PC-9 (cell line): ENCODE results near the gene ACY1. TPM values are rescaled to one million over a fixed set of nuclear protein-coding genes. Genes with fewer than 3 reads are reported as not detected.

Source experiments
- BruUV-seq: library from RNA; stranded (reverse); fragments of 400-500 nt; replicated peaks from 2 replicates; lab custom pipeline; 2021; lab: Mats Ljungman, UMichigan
- CTCF ChIA-PET: fragments of 300-600 bp; sonication (Branson Sonifier 250); formaldehyde crosslinking; loops from one replicate; lab custom pipeline; 2022; ENCODE audit warnings: antibody characterized with exemption; lab: Charles Lee
- POLR2A ChIA-PET: fragments of 300-600 bp; sonication (Branson Sonifier 250); formaldehyde crosslinking; loops from one replicate; lab custom pipeline; 2022; ENCODE audit warnings: antibody characterized with exemption; ENCODE audit not compliant: unreplicated experiment; lab: Charles Lee
- DNase-seq, 2 experiments: peaks; one replicate each; pipeline versions ENCODE4 v3.0.0 to v3.0.0-alpha.2; 2015 to 2022; ENCODE audit warnings: mixed read lengths in 1 of 2
- H2AFZ ChIP-seq: fragments of 200-600 bp; sonication (generic); 2 replicates; pipeline ENCODE4 v1.8.1; 2017; ENCODE audit warnings: antibody characterized with exemption
- H3F3A ChIP-seq: fragments of 200-600 bp; sonication (generic); 2 replicates; pipeline ENCODE4 v1.8.1; 2017; ENCODE audit warnings: antibody characterized with exemption, mild to moderate bottlenecking, low read depth; ENCODE audit not compliant: insufficient read depth
- H3K27ac ChIP-seq: fragments of 200-600 bp; sonication (generic); 2 replicates; pipeline ENCODE4 v1.6.1; 2016; ENCODE audit warnings: mixed run types
- H3K27me3 ChIP-seq: fragments of 200-600 bp; sonication (generic); 2 replicates; pipeline ENCODE4 v1.6.1; 2016; ENCODE audit warnings: low read depth, mixed run types; ENCODE audit not compliant: insufficient read depth
- H3K36me3 ChIP-seq: fragments of 200-600 bp; sonication (generic); 2 replicates; pipeline ENCODE4 v1.6.1; 2016; ENCODE audit warnings: low read depth, mixed run types
- H3K4me1 ChIP-seq: fragments of 200-600 bp; sonication (generic); replicated peaks from 2 replicates; pipeline ENCODE4 v1.6.1; 2016; ENCODE audit warnings: mixed run types; ENCODE audit not compliant: insufficient read depth
- H3K4me2 ChIP-seq: fragments of 200-600 bp; sonication (generic); 2 replicates; pipeline ENCODE4 v1.6.1; 2017; ENCODE audit warnings: mixed run types
- H3K4me3 ChIP-seq: fragments of 200-600 bp; sonication (generic); 2 replicates; pipeline ENCODE4 v1.6.1; 2016; ENCODE audit warnings: mixed run types
- H3K79me2 ChIP-seq: fragments of 200-600 bp; sonication (generic); 2 replicates; pipeline ENCODE4 v1.6.1; 2017; ENCODE audit warnings: low read depth, mixed run types
- H3K9me2 ChIP-seq: fragments of 200-600 bp; sonication (generic); 2 replicates; pipeline ENCODE4 v1.8.1; 2017; ENCODE audit warnings: mild to moderate bottlenecking; ENCODE audit not compliant: insufficient read depth
- H3K9me3 ChIP-seq: fragments of 200-600 bp; sonication (generic); 2 replicates; pipeline ENCODE4 v1.8.1; 2016; ENCODE audit warnings: low read depth; ENCODE audit not compliant: insufficient read depth
- H4K20me1 ChIP-seq: fragments of 200-600 bp; sonication (generic); 2 replicates; pipeline ENCODE4 v1.8.1; 2017; ENCODE audit not compliant: insufficient read depth
- EZH2 ChIP-seq: fragments of 200-600 bp; sonication (generic); IDR thresholded peaks from 2 replicates; pipeline ENCODE4 v1.8.0; 2017; ENCODE audit warnings: antibody characterized with exemption, low read depth
- intact Hi-C: fragments of 100-400 bp; cut with micrococcal nuclease; formaldehyde crosslinking; loops from one replicate; pipeline ENCODE4 v1.10.0; 2022; ENCODE audit not compliant: unreplicated experiment
- total RNA-seq: library from RNA; stranded (reverse); gene quantifications from 2 replicates; pipeline ENCODE4 v1.2.3, GENCODE V29; 2021
- TF ChIP-seq, protein P1 (sequence below): fragments of 200-600 bp; sonication (generic); conservative IDR thresholded peaks from 2 replicates; pipeline ENCODE4 v1.6.1; 2017; ENCODE audit warnings: mixed run types, antibody characterized with exemption, mild to moderate bottlenecking, moderate library complexity

Gene ACY1
- total RNA-seq, 1 experiment from 2014 or later: 52.2 TPM

DNA sequence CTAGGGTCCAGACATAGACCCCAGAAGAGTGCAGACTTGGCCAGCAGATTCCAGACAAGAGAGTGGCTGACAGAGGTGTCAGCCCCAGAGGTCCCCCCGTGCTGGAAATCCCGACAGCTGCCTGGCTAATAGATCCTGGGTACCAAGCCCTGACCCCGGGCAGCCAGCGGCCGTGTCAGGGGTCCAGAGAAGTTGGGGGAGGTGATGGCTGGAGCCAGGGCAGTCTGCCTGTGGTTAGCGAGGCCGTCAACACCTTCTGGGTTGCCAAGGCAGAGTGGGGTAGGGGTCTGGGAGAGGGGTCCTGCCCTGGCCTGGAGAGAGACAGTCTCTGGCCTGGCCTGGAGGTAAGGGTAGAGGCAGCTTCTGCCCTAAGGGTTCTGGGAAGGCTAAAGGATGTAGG is 37.5 kb downstream of the ACY1 start:
- Histone ChIP-seq H3K9me2 (no peaks in the 10 kb centered on the region), H4K20me1 (no peaks in the 10 kb centered on the region), H3K27me3 (no peaks in the 10 kb centered on the region), H2AFZ (no peak overlapping the region), H3K9me3 (no peaks in the 10 kb centered on the region), H3K4me1 (no peaks in the 10 kb centered on the region), H3K36me3 (no peaks in the 10 kb centered on the region), H3K4me2 (no peak overlapping the region), H3F3A (no peaks in the 10 kb centered on the region), H3K27ac (no peak overlapping the region), H3K4me3 (no peak overlapping the region), H3K79me2 (no peaks in the 10 kb centered on the region)
- POLR2A ChIA-PET: no interaction called here
- intact Hi-C loops: no loop called here
- CTCF ChIA-PET: interaction anchor here (0.5 kb wide), 1 partner anchor 586 kb away, joined by 5 read pairs; no protein-coding TSS in a partner anchor
- no peak for DNase-seq
- TF ChIP-seq, protein P1, sequence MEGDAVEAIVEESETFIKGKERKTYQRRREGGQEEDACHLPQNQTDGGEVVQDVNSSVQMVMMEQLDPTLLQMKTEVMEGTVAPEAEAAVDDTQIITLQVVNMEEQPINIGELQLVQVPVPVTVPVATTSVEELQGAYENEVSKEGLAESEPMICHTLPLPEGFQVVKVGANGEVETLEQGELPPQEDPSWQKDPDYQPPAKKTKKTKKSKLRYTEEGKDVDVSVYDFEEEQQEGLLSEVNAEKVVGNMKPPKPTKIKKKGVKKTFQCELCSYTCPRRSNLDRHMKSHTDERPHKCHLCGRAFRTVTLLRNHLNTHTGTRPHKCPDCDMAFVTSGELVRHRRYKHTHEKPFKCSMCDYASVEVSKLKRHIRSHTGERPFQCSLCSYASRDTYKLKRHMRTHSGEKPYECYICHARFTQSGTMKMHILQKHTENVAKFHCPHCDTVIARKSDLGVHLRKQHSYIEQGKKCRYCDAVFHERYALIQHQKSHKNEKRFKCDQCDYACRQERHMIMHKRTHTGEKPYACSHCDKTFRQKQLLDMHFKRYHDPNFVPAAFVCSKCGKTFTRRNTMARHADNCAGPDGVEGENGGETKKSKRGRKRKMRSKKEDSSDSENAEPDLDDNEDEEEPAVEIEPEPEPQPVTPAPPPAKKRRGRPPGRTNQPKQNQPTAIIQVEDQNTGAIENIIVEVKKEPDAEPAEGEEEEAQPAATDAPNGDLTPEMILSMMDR: no peak
- TF ChIP-seq EZH2: no peak
- no TSS peak for BruUV-seq

DNA sequence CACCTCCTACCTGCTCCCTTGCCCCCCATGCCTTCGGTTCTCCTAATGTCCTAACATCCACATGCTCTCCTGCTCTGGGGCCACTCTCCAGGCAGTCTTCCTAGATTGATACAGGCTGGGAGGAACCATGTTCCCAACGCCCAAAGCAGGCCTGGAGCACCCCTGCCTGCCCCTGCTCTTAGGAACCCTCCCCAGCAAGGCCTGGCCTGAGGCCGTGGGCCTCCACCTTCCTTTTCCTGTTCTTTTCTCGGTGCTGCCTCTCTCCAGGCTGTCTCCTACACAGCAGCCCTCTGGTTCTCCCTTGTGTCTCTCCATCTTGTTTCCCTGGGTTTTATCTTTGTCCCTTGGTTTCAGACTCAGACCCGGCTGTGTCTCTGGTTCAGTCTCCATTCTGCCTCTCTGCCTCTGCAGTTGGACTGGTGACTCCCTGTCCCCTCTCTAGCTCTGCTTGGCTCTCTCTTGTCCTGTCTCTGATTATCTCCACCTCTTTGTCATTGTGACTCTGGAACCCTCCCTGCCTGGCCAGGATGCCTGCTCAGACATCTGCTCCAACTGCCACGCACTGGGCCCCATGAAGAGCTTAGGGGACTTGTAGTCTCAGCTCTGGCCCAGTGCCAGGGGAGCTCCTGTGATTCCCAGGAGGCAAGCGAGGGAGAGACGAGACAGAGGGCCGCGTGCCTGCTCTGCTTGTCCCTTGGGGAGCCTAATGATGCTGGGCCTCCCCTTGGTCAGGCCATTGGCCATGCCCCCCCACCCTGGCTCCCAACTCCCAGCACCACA is 38.3 kb downstream of the ACY1 start:
- TF ChIP-seq, protein P1: no peak
- no peak for TF ChIP-seq EZH2
- Histone ChIP-seq H3K36me3 (no peaks in the 10 kb centered on the region), H3K4me3 (no peak overlapping the region), H3K27me3 (no peaks in the 10 kb centered on the region), H3K4me2 (no peak overlapping the region), H2AFZ (no peak overlapping the region), H4K20me1 (no peaks in the 10 kb centered on the region), H3K79me2 (no peaks in the 10 kb centered on the region), H3K4me1 (no peaks in the 10 kb centered on the region), H3K9me3 (no peaks in the 10 kb centered on the region), H3K9me2 (no peaks in the 10 kb centered on the region), H3K27ac (no peak overlapping the region), H3F3A (no peaks in the 10 kb centered on the region)
- intact Hi-C loops: no loop called here
- no peak for DNase-seq
- ChIA-PET CTCF (interaction anchor here (0.6 kb wide), 1 partner anchor 1078 kb away, joined by 5 read pairs; no protein-coding TSS in a partner anchor), POLR2A (no interaction called here)
- no TSS peak for BruUV-seq

DNA sequence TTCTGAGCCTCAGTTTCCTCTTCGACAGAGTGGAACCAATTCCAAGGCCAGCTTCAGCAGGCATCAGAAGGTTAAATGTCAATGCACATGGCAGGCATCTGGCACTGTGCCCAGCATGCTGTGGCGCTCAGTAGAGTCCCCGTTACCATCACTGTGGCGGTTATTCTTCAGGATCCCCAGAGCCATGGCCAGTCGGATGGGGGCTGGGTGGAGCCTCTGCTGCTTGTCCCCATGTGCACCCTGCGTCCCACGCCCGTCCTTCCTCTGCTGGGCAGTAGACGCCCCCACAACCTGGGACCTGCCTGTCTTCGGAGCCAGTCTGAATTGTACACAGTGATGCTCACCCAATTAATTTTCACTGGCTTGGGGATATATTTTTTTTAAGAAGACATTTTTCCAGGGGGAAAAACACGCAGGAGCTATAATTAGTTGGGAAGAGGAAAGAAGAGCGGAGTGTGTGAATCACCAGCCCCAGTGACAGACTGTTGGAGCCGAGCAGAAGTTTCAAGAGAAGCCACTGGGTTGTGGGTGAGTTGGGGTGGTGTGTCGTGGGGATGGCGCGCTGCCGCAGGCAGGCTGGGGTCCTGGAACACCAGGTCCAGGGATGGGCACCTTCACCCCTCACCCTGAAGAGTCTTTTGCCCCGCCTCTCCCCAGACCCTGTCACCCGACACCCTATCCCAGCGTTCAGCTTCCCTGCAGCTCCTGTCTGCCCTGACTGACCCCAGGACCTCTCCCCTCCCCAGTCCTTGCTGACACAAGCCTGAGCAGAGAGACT is 39.2 kb downstream of the ACY1 start:
- ChIA-PET CTCF (interaction anchor here (0.6 kb wide), 1 partner anchor 1077 kb away, joined by 5 read pairs; no protein-coding TSS in a partner anchor), POLR2A (no interaction called here)
- Histone ChIP-seq H3K9me2 (no peaks in the 10 kb centered on the region), H3K27me3 (no peaks in the 10 kb centered on the region), H2AFZ (no peak overlapping the region), H4K20me1 (no peaks in the 10 kb centered on the region), H3K4me3 (no peak overlapping the region), H3K36me3 (no peaks in the 10 kb centered on the region), H3K9me3 (no peaks in the 10 kb centered on the region), H3K27ac (no peak overlapping the region), H3K79me2 (no peaks in the 10 kb centered on the region), H3K4me2 (no peak overlapping the region), H3F3A (no peaks in the 10 kb centered on the region), H3K4me1 (no peaks in the 10 kb centered on the region)
- TF ChIP-seq EZH2: no peak
- TF ChIP-seq, protein P1: no peak
- no TSS peak for BruUV-seq
- intact Hi-C loops: no loop called here
- DNase-seq: no peak
